Duodenal mucosa (tissue), 2 donors: ENCODE data around the gene EXOC6B.
A peak's percentile ranks its signal among the peaks of the same experiment; 100 is the strongest.

ENCODE experiments used
- H3K27ac ChIP-seq: one replicate; pipeline ENCODE4 v1.7.0; 2013; ENCODE audit warnings: low read depth, low read length
- H3K27me3 ChIP-seq, 2 donors: one replicate each; pipeline ENCODE4 v1.7.0; 2013; ENCODE audit warnings: low read length in 2 of 2, control low read depth in 1 of 2; ENCODE audit not compliant: insufficient read depth in 2 of 2, control insufficient read depth in 1 of 2
- H3K36me3 ChIP-seq, 2 donors: one replicate each; pipeline ENCODE4 v1.7.0; 2013; ENCODE audit warnings: low read length in 2 of 2, control low read depth in 1 of 2; ENCODE audit not compliant: insufficient read depth in 2 of 2, control insufficient read depth in 1 of 2
- H3K4me1 ChIP-seq, 2 donors: one replicate each; pipeline ENCODE4 v1.7.0; 2013; ENCODE audit warnings: low read length in 2 of 2, control low read depth in 1 of 2; ENCODE audit not compliant: insufficient read depth in 2 of 2, control insufficient read depth in 1 of 2
- H3K4me3 ChIP-seq, 2 donors: one replicate each; pipeline ENCODE4 v1.7.0; 2013; ENCODE audit warnings: low read length in 2 of 2, low read depth in 1 of 2
- H3K9ac ChIP-seq, 2 donors: one replicate each; pipeline ENCODE4 v1.7.0; 2013; ENCODE audit warnings: low read length in 2 of 2, low read depth in 1 of 2
- H3K9me3 ChIP-seq, 2 donors: one replicate each; pipeline ENCODE4 v1.7.0; 2013; ENCODE audit warnings: low read length in 2 of 2, control low read depth in 1 of 2; ENCODE audit not compliant: control insufficient read depth in 1 of 2

EXOC6B gene

GRCh38 chr2:72210470-72210869 lies 615.4 kb downstream of the EXOC6B start:
- Histone ChIP-seq H3K36me3 (no peaks in the 10 kb centered on the region), H3K4me1 (peaks cover 21 to 35% of the 10 kb centered on the region in 2 donors), H3K9me3 (no peaks in the 10 kb centered on the region), H3K27me3 (no peaks in the 10 kb centered on the region), H3K4me3 (no peak overlapping the region), H3K27ac (no peak overlapping the region), H3K9ac (no peak overlapping the region)

DNA sequence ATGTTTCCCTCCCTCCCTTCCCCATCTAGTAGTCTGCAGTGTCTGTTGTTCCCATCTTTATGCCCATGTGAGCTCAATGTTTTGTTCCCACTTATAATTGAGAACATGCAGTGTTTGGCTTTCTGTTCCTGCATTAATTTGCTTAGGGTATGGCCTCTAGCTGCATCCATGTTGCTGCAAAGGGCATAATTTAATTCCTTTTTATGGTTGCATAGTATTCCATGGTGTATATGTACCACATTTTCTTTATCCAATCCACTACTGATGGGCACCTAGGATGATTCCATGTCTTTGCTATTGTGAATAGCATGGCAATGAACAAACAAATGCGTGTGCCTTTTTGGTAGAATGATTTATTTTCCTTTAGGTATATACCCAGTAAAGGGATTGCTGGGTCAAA lies 617.6 kb downstream of the EXOC6B start:
- Histone ChIP-seq H3K4me3 (no peak overlapping the region), H3K4me1 (peaks cover 40 to 57% of the 10 kb centered on the region in 2 donors), H3K36me3 (no peaks in the 10 kb centered on the region), H3K27ac (no peak overlapping the region), H3K27me3 (no peaks in the 10 kb centered on the region), H3K9ac (no peak overlapping the region), H3K9me3 (no peaks in the 10 kb centered on the region)

DNA sequence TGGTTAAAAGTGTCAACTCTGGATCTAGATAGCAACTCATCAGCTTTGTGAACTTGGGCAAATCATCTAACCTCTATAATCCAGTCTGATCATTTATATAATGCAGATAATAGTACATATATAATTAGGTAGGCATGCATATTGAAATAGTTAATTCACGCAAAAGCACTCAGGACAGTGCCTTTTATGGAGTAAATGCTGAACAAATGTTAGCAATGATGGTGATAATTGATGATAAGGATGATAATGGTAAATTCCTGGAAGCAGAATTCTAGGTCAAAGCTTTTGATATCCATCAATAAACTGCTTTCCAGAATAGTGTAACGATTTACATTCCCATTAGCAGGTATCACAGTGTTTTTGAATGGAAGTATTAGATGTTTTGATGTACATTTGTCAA lies 618.5 kb downstream of the EXOC6B start:
- no peaks in the 10 kb centered on the region for H3K36me3 ChIP-seq
- H3K4me3 ChIP-seq = no peak overlapping the region
- H3K9ac ChIP-seq = no peak overlapping the region
- H3K4me1 ChIP-seq = peaks cover 40 to 54% of the 10 kb centered on the region in 2 donors
- no peak overlapping the region for H3K27ac ChIP-seq
- H3K9me3 ChIP-seq = no peaks in the 10 kb centered on the region
- no peaks in the 10 kb centered on the region for H3K27me3 ChIP-seq

DNA sequence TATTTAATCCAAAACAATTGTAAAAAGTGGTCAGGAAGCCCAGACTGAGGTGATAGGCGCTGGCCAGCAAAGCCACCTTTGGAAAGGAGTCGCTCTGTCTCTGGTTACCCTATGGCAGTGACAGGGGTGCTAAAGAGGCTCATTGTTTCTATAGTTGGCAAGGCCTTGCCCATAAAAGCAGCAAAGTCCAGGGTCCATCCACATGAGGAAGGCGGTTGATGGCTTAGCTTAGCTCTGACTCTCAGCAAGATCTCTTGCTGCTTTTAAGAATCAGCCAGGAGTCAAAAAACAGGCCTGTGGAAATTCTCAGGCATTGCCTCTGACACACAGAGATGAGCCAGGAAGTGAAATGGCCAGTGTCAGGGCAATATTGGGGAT lies 620.3 kb downstream of the EXOC6B start:
- no peak overlapping the region for H3K4me3 ChIP-seq
- H3K27ac ChIP-seq = peak overlapping the region; percentile 13
- H3K9ac ChIP-seq = peak overlapping the region in 1 of 2 donors; percentile 15
- no peaks in the 10 kb centered on the region for H3K27me3 ChIP-seq
- no peaks in the 10 kb centered on the region for H3K36me3 ChIP-seq
- no peaks in the 10 kb centered on the region for H3K9me3 ChIP-seq
- peaks cover 24 to 43% of the 10 kb centered on the region in 2 donors for H3K4me1 ChIP-seq

DNA sequence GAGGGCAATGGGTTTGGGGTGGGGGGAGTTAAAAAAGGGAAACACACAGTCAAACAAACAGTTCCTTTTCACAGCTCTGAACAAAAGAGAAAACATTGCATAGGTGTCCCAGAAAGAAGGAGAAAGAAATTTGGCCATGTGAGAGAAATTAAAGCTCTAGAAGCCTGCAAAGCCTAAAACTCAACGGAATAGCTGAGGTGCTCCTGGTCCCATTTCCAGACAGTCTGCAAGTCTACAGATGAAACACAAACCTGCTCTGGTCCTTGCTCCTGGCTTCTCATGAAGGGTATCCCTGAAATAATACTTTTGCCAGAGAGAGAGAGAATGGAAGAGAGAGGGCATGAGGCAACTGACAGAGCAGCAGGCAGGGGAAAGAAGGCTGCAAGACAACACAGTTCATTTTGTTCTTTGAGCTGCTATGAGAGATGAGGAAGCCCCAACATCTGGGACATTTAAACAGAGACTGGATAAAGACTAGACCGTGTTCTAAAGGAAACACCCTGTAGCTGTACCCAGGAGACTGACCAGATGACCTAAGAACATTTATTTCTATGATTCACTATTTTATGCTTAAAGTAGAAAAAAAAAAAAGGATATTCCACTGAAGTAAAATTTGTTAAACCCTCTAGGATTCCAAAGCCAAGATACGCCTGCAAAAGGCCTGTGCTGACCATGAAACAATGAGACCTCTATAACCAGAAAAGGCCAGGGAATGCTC lies 620.9 kb downstream of the EXOC6B start:
- H3K4me1 ChIP-seq = peaks cover 24 to 39% of the 10 kb centered on the region in 2 donors
- no peaks in the 10 kb centered on the region for H3K9me3 ChIP-seq
- no peaks in the 10 kb centered on the region for H3K36me3 ChIP-seq
- no peaks in the 10 kb centered on the region for H3K27me3 ChIP-seq
- peak overlapping the region; percentile 13 for H3K27ac ChIP-seq
- H3K4me3 ChIP-seq = no peak overlapping the region
- H3K9ac ChIP-seq = peak overlapping the region; percentile 15 to 18

GRCh38 chr2:72204156-72204785 lies 621.6 kb downstream of the EXOC6B start:
- Histone ChIP-seq H3K9ac (peak overlapping the region; percentile 18 to 22), H3K9me3 (no peaks in the 10 kb centered on the region), H3K27me3 (no peaks in the 10 kb centered on the region), H3K4me1 (peaks cover 24 to 40% of the 10 kb centered on the region in 2 donors), H3K4me3 (peak overlapping the region in 1 of 2 donors; percentile 20), H3K27ac (peak overlapping the region; percentile 13), H3K36me3 (no peaks in the 10 kb centered on the region)

DNA sequence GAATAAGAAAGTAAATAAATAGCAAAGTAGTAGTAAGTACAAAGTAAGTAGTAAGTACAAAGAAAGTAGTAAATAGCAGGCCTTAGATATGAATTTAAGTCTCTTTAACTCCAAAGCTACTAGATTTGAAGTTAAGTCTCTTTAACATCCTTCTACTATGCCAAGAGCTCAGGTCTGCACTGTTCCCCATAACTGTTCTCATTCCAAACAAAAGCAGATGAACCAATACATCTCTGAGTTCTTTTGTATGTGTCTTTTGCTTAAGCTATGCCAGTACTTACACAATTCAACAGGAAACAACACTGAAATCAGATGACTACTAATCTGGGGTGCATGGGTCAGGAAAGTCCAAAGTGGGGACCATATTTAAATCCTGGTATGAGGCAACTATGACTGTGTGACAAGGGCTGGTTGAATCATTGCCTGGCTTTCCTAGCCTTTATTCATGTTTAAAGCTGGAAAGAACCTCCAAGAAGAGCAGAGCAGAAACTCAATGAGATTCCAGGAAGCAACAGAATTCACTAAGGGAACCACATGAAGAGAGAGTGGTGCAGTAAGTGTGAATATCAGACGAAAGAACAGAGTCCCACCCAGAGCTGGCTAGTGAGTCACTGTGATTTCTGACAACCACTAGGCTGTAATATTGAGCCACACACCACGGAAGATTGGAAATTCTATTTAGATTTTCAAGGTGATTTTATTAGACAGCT lies 627.1 kb downstream of the EXOC6B start:
- no peak overlapping the region for H3K27ac ChIP-seq
- H3K4me3 ChIP-seq = no peak overlapping the region
- H3K9ac ChIP-seq = no peak overlapping the region
- H3K36me3 ChIP-seq = no peaks in the 10 kb centered on the region
- H3K27me3 ChIP-seq = no peaks in the 10 kb centered on the region
- peaks cover 1 to 22% of the 10 kb centered on the region in 2 donors for H3K4me1 ChIP-seq
- no peaks in the 10 kb centered on the region for H3K9me3 ChIP-seq

GRCh38 chr2:72193723-72194122 lies 632.1 kb downstream of the EXOC6B start:
- Histone ChIP-seq H3K9me3 (no peaks in the 10 kb centered on the region), H3K9ac (no peak overlapping the region), H3K27me3 (no peaks in the 10 kb centered on the region), H3K27ac (no peak overlapping the region), H3K36me3 (no peaks in the 10 kb centered on the region), H3K4me1 (peaks cover 0 to 5% of the 10 kb centered on the region in 2 donors), H3K4me3 (no peak overlapping the region)

DNA sequence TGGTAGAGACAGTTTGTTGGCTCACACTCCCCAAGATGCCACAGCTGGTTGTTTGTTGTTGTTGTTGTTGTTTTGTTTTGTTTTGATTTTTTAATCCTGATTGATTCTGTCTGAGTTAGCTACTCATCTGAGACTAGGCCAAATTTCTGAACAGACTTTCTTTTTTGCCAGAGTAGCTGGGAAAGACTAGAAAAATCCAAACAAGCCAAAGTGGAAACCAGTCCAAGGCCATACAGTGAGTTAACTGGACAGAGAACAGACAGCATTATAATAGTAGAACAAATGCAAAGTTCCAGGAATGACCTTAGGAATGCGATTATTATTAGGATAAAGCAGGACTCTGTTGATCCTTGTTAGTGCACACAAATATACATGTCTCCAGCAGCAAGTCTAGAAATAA lies 634.4 kb downstream of the EXOC6B start:
- Histone ChIP-seq H3K9ac (no peak overlapping the region), H3K4me1 (no peaks in the 10 kb centered on the region), H3K4me3 (no peak overlapping the region), H3K27me3 (no peaks in the 10 kb centered on the region), H3K9me3 (peaks cover 0 to 8% of the 10 kb centered on the region in 2 donors), H3K36me3 (no peaks in the 10 kb centered on the region), H3K27ac (no peak overlapping the region)

GRCh38 chr2:72185206-72185605 lies 640.6 kb downstream of the EXOC6B start:
- Histone ChIP-seq H3K4me1 (peaks cover 16 to 23% of the 10 kb centered on the region in 2 donors), H3K9ac (no peak overlapping the region), H3K27ac (no peak overlapping the region), H3K27me3 (no peaks in the 10 kb centered on the region), H3K9me3 (peaks cover 0 to 8% of the 10 kb centered on the region in 2 donors), H3K36me3 (no peaks in the 10 kb centered on the region), H3K4me3 (no peak overlapping the region)
